Neutrophil (primary cell): ENCODE measurements around the gene RPH3AL.

Experiments used
- H3K27ac ChIP-seq: fragments of 200-600 bp; sonication (generic); 2 replicates; pipeline ENCODE4 v1.5.1; 2016; ENCODE audit warnings: mild to moderate bottlenecking, moderate library complexity
- H3K27me3 ChIP-seq: fragments of 200-600 bp; sonication (generic); 2 replicates; pipeline ENCODE4 v1.6.0; 2016; ENCODE audit warnings: mild to moderate bottlenecking
- H3K36me3 ChIP-seq: fragments of 200-600 bp; sonication (generic); 2 replicates; pipeline ENCODE4 v1.5.1; 2017
- H3K4me1 ChIP-seq, 2 experiments: fragments of 200-600 bp in 1 of 2; sonication (generic) in 1 of 2; 1 replicate in 1 of 2; 2 replicates in 1 of 2; pipeline versions ENCODE4 v1.5.1 to v1.6.1; 2013 to 2016; ENCODE audit warnings: low read depth in 1 of 2, low read length in 1 of 2, mild to moderate bottlenecking in 1 of 2, moderate library complexity in 1 of 2; ENCODE audit not compliant: control insufficient read depth in 1 of 2, insufficient read depth in 1 of 2
- H3K4me3 ChIP-seq, 2 experiments: fragments of 200-600 bp in 1 of 2; sonication (generic) in 1 of 2; 1 replicate in 1 of 2; 2 replicates in 1 of 2; pipeline ENCODE4 v1.5.1; 2013 to 2016; ENCODE audit warnings: low read depth in 1 of 2, low read length in 1 of 2, mild to moderate bottlenecking in 1 of 2, moderate library complexity in 1 of 2
- H3K9me3 ChIP-seq: fragments of 200-600 bp; sonication (generic); 2 replicates; pipeline ENCODE4 v1.5.1; 2016
- CTCF ChIP-seq: fragments of 200-600 bp; sonication (generic); IDR thresholded peaks from 2 replicates; pipeline ENCODE4 v1.5.1; 2016; ENCODE audit warnings: antibody characterized with exemption

RPH3AL gene

GRCh38 chr17:351875-352420, 659 bp downstream of the RPH3AL start:
- TF ChIP-seq CTCF: no peak
- H3K27me3 ChIP-seq: no peaks in the 10 kb centered on the region
- H3K9me3 ChIP-seq: no peaks in the 10 kb centered on the region
- no peak overlapping the region for H3K4me3 ChIP-seq
- peaks cover 0 to 12% of the 10 kb centered on the region in 2 experiments for H3K4me1 ChIP-seq
- H3K27ac ChIP-seq: no peak overlapping the region
- H3K36me3 ChIP-seq: no peaks in the 10 kb centered on the region

GRCh38 chr17:351449-351738, 1.2 kb downstream of the RPH3AL start:
- Histone ChIP-seq H3K36me3 (no peaks in the 10 kb centered on the region), H3K9me3 (no peaks in the 10 kb centered on the region), H3K27ac (no peak overlapping the region), H3K4me1 (peaks cover 0 to 12% of the 10 kb centered on the region in 2 experiments), H3K27me3 (no peaks in the 10 kb centered on the region), H3K4me3 (no peak overlapping the region)
- TF ChIP-seq CTCF: no peak

- Histone ChIP-seq H3K4me1 (peaks cover 0 to 12% of the 10 kb centered on the region in 2 experiments), H3K36me3 (no peaks in the 10 kb centered on the region), H3K9me3 (no peaks in the 10 kb centered on the region), H3K27ac (no peak overlapping the region), H3K27me3 (no peaks in the 10 kb centered on the region), H3K4me3 (no peak overlapping the region)
- TF ChIP-seq CTCF: no peak
Measured at GRCh38 chr17:350706-351448, 1.7 kb downstream of the RPH3AL start.

GRCh38 chr17:349666-350065, 2.9 kb downstream of the RPH3AL start:
- no peaks in the 10 kb centered on the region for H3K9me3 ChIP-seq
- H3K4me1 ChIP-seq: peaks cover 0 to 12% of the 10 kb centered on the region in 2 experiments
- TF ChIP-seq CTCF: no peak
- H3K27ac ChIP-seq: no peak overlapping the region
- no peaks in the 10 kb centered on the region for H3K27me3 ChIP-seq
- no peak overlapping the region for H3K4me3 ChIP-seq
- H3K36me3 ChIP-seq: no peaks in the 10 kb centered on the region

GRCh38 chr17:348692-349425, 3.7 kb downstream of the RPH3AL start:
- TF ChIP-seq CTCF: no peak
- H3K36me3 ChIP-seq: no peaks in the 10 kb centered on the region
- H3K4me3 ChIP-seq: no peak overlapping the region
- peaks cover 0 to 12% of the 10 kb centered on the region in 2 experiments for H3K4me1 ChIP-seq
- no peak overlapping the region for H3K27ac ChIP-seq
- H3K27me3 ChIP-seq: no peaks in the 10 kb centered on the region
- no peaks in the 10 kb centered on the region for H3K9me3 ChIP-seq
